Fibroblast of pulmonary artery (primary cell): ENCODE results near the gene DNAJB7.
"Not testable (repeated sequence)": the region's sequence is repeated elsewhere in the genome, so short reads cannot be mapped to it uniquely, and the experiment has no call there.

ENCODE experiments used
- DNase-seq: peaks from one replicate; pipeline ENCODE4 v3.0.0-alpha.2; 2010; ENCODE audit warnings: low read depth
- H3K4me3 ChIP-seq: replicated peaks from 2 replicates; pipeline ENCODE4 v1.5.1; 2011; ENCODE audit warnings: low read depth, mild to moderate bottlenecking, control low read depth, low read length, moderate library complexity
- TF ChIP-seq, protein P1 (sequence below): IDR thresholded peaks from 2 replicates; pipeline ENCODE4 v1.5.1; 2011; ENCODE audit warnings: mild to moderate bottlenecking, control low read depth, low read length, inconsistent platforms; ENCODE audit errors: missing control alignments

Gene DNAJB7

DNA sequence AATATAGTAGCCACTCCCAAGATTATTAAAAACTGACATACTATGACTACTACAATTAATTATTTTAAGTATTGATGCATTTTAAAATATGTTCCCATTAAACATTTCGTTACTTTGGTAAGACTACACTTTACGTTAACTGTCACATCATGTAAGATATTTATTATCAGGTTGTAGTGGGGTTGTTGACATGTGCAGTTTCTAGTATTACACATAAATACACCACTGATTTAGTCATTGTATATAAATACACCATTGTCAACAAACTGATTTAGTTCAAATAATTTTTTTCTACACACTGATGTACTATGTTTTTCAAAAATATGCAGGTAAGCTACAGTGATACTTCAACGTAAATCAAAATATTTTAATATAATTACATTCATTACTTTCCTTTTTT lies 17.0 kb downstream of the DNAJB7 start:
- no peak for DNase-seq
- H3K4me3 ChIP-seq, result no peak overlapping the region
- TF ChIP-seq, protein P1, sequence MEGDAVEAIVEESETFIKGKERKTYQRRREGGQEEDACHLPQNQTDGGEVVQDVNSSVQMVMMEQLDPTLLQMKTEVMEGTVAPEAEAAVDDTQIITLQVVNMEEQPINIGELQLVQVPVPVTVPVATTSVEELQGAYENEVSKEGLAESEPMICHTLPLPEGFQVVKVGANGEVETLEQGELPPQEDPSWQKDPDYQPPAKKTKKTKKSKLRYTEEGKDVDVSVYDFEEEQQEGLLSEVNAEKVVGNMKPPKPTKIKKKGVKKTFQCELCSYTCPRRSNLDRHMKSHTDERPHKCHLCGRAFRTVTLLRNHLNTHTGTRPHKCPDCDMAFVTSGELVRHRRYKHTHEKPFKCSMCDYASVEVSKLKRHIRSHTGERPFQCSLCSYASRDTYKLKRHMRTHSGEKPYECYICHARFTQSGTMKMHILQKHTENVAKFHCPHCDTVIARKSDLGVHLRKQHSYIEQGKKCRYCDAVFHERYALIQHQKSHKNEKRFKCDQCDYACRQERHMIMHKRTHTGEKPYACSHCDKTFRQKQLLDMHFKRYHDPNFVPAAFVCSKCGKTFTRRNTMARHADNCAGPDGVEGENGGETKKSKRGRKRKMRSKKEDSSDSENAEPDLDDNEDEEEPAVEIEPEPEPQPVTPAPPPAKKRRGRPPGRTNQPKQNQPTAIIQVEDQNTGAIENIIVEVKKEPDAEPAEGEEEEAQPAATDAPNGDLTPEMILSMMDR, result no peak

DNA sequence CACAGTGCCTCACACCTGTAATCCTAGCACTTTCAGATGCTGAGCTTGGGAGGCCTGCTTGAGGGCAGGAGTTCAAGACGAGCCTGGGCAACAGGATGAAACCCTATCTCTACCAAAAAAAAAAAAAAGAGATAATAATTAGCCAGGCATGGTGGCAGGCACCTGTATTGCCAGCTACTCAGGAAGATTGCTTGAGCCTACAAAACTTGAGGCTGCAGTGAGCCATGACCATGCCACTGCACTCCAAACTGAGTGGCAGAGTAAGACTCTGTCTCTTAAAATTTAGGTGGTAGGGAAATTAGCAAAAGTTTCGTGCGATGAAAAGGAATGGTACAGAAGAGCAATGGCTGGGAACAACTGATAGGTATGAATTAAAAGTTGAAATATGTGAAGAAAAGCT lies 23.4 kb downstream of the DNAJB7 start:
- TF ChIP-seq, protein P1, result no peak
- H3K4me3 ChIP-seq, result no peak overlapping the region
- no peak for DNase-seq

DNA sequence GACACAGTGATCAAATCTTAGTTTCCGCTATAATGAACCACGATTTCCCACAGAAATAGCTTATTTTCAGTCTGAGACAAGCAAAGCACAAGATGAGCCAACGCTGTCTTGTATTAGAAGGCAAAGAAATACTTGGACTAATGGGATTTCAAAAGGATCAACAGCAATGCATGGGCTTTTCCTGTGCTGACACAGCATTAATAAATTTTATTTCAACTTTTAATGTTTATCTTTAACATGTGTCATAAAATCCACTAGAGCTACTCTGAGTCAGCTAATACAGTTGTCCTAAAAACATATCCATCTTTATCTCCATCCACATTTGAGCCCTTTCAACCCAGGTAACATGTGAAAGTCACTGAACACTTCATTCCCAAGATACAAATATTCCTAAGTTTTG lies 27.3 kb downstream of the DNAJB7 start:
- TF ChIP-seq, protein P1, result no peak
- no peak overlapping the region for H3K4me3 ChIP-seq
- no peak for DNase-seq

DNA sequence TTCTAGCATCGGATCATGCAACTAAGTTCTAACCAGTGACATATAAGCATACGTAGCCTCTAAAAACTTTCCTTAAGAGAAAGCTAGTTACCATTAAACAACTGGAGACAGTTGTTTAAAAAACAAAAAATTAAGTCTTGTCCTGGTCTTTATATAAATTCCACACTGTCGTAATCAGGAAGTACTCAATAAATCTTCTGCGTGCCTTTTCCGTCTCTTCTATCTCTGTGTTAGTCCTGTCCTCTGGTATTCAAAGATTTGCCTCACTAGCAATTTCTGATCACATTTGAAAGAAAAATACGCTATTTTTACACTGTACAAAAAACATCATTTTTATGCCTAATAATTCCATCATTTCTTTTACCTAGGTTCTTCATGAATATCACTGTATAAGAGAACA lies 32.8 kb downstream of the DNAJB7 start:
- no peak overlapping the region for H3K4me3 ChIP-seq
- DNase-seq, result no peak
- TF ChIP-seq, protein P1, result no peak

DNA sequence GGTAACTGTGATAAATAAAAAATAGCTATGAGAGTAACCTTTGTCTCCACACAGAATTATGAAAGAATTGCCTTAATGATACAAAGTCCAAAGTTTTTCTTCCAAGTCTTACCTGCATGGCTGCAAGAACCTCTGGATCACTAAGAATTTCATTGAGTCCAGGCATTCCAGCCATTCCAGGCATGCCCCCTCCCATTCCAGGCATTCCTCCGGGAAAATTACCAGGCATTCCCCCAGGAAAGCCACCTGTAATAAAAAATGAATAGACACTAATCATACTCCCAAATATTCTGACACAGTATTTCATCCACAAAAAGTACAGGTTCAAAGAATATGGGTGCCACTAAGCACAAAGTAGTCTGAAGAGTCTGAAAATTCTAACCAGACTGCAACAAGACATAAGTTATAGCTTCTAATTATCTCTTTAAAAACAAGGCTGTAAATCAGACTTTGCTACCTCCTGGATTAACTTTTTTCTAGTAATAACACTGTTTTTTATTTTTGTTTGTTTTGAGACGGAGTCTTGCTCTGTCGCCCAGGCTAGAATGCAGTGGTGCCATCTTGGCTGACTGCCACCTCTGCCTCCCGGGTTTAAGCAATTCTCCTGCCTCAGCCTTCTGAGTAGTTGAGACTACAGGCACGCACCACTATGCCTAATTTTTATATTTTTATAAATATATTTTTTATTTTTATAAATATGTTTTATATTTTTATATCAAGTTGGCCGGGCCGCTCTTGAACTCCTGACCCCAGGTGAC lies 34.8 kb downstream of the DNAJB7 start:
- no peak for DNase-seq
- TF ChIP-seq, protein P1, result no peak
- no peak overlapping the region for H3K4me3 ChIP-seq

DNA sequence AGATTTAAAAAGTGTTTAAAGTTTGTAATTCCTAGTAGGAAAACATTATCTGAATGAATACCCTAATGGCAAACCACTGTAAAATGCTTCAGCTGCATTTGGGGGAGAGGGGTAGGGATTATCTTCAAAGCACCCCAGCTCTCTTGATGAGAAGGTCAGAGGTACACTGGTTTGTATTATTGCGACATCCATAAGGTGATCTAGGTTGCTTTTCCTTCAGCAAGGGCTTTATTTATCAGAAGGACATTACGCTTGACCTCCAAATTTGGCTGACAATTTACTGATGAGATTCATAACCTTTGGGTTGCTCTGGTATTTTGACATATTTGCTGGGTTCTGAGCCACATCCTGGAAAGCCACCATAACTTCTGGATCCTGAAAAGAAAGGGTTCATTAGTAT lies 35.6 kb downstream of the DNAJB7 start:
- H3K4me3 ChIP-seq, DNase-seq: not testable (repeated sequence)

DNA sequence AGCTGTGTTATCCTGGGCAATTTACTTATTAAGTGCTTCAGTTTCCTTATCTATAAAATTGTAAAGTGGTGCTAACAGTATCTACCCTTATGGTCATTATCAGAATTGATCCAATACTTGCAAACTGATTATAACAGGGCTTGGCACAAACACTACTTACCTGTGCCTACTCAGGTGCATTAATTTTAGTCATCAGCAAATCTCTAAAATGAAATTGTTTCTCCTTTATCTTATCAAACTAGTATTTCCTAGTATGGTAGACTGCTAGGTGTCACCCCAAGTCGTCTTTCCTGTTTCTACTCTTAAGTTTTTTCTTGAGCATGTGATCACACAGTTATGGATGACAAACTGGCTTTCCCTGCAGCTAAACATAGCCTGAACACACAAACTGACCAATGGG lies 38.5 kb downstream of the DNAJB7 start:
- H3K4me3 ChIP-seq, result no peak overlapping the region
- TF ChIP-seq, protein P1, result no peak
- no peak for DNase-seq
